WTC11 (cell line): ENCODE results near the gene PBRM1. TPM values are rescaled to one million over a fixed set of nuclear protein-coding genes. Genes with fewer than 3 reads are reported as not detected.
A peak's percentile ranks its signal among the peaks of the same experiment; 100 is the strongest.

Source experiments
- ATAC-seq: fragments of 200-7000 bp; cut with Tn5 transposase; 2 replicates; pipeline ENCODE4 v1.10.0; 2021; ENCODE audit warnings: mild to moderate bottlenecking, moderate library complexity
- CTCF ChIA-PET: fragments of 300-600 bp; sonication (Branson Sonifier 250); formaldehyde crosslinking; loops from one replicate; lab custom pipeline; 2021; ENCODE audit warnings: antibody characterized with exemption; lab: Charles Lee
- POLR2A ChIA-PET: fragments of 350-600 bp; sonication (Branson Sonifier 250); formaldehyde crosslinking; loops from one replicate; lab custom pipeline; 2021; ENCODE audit warnings: antibody characterized with exemption; lab: Charles Lee
- DNase-seq: peaks from one replicate; pipeline ENCODE4 v3.0.0; 2021; ENCODE audit warnings: low spot score
- H3K27ac Mint-ChIP-seq: 2 replicates; pipeline ENCODE4 v1.8.0; 2021; ENCODE audit warnings: mixed read lengths
- H3K27me3 Mint-ChIP-seq: 2 replicates; pipeline ENCODE4 v1.8.0; 2021; ENCODE audit warnings: low read depth, mild to moderate bottlenecking, moderate library complexity, mixed read lengths
- H3K36me3 Mint-ChIP-seq: 2 replicates; pipeline ENCODE4 v1.8.0; 2021; ENCODE audit warnings: mixed read lengths
- H3K4me1 Mint-ChIP-seq: 2 replicates; pipeline ENCODE4 v1.8.0; 2022; ENCODE audit warnings: mixed read lengths
- H3K4me3 Mint-ChIP-seq: 2 replicates; pipeline ENCODE4 v1.8.0; 2021; ENCODE audit warnings: mild to moderate bottlenecking, moderate library complexity, mixed read lengths
- H3K9me3 Mint-ChIP-seq: 2 replicates; pipeline ENCODE4 v1.8.0; 2021; ENCODE audit warnings: mixed read lengths
- GRHL2 ChIP-seq: fragments of 250-450 bp; sonication (Bioruptor Pico); IDR thresholded peaks from 2 replicates; pipeline ENCODE4 v1.8.0; 2022; ENCODE audit warnings: mild to moderate bottlenecking, moderate library complexity; ENCODE audit not compliant: insufficient replicate concordance, severe bottlenecking
- GTF2I ChIP-seq: fragments of 250-450 bp; sonication (Bioruptor Pico); conservative IDR thresholded peaks from 2 replicates; pipeline ENCODE4 v1.4.0; 2021; ENCODE audit warnings: mild to moderate bottlenecking
- NR3C1 ChIP-seq: sonication (generic); formaldehyde crosslinking; conservative IDR thresholded peaks from 2 replicates; pipeline ENCODE4 v1.8.1; 2023; ENCODE audit warnings: low read depth, mild to moderate bottlenecking, missing genetic modification reagents
- TCF7 ChIP-seq: sonication (generic); formaldehyde crosslinking; IDR thresholded peaks from 2 replicates; pipeline ENCODE4 v1.8.0; 2022; ENCODE audit warnings: mild to moderate bottlenecking, low read depth, missing genetic modification reagents, moderate library complexity
- TP53 ChIP-seq: sonication (generic); formaldehyde crosslinking; IDR thresholded peaks from 2 replicates; pipeline ENCODE4 v1.8.1; 2023; ENCODE audit warnings: mild to moderate bottlenecking, missing genetic modification reagents
- ZBTB21 ChIP-seq: sonication (generic); formaldehyde crosslinking; IDR thresholded peaks from 2 replicates; pipeline ENCODE4 v1.8.1; 2023; ENCODE audit warnings: mild to moderate bottlenecking, missing genetic modification reagents, borderline replicate concordance
- ZNF219 ChIP-seq: sonication (generic); formaldehyde crosslinking; IDR thresholded peaks from 2 replicates; pipeline ENCODE4 v1.8.0; 2023; ENCODE audit warnings: missing genetic modification reagents, mild to moderate bottlenecking, borderline replicate concordance
- ZNF232 ChIP-seq: sonication (generic); formaldehyde crosslinking; IDR thresholded peaks from 2 replicates; pipeline ENCODE4 v1.8.0; 2022; ENCODE audit warnings: mild to moderate bottlenecking, missing genetic modification reagents
- ZNF416 ChIP-seq: fragments of 250-450 bp; sonication (Bioruptor Pico); IDR thresholded peaks from 2 replicates; pipeline ENCODE4 v1.9.0; 2021; ENCODE audit warnings: mild to moderate bottlenecking, inconsistent platforms
- total RNA-seq: library from RNA; stranded (reverse); gene quantifications from 3 replicates; pipeline ENCODE4 v1.2.3, GENCODE V29; 2021
- TF ChIP-seq, protein P1 (sequence below): sonication (generic); formaldehyde crosslinking; conservative IDR thresholded peaks from 2 replicates; pipeline ENCODE4 v1.8.1; 2023; ENCODE audit warnings: mild to moderate bottlenecking, low read depth, missing genetic modification reagents, moderate library complexity
- TF ChIP-seq, protein P2 (sequence below): fragments of 250-450 bp; sonication (Bioruptor Pico); conservative IDR thresholded peaks from 2 replicates; pipeline ENCODE4 v1.9.0; 2021; ENCODE audit warnings: mild to moderate bottlenecking
- TF ChIP-seq, protein P3 (sequence below): fragments of 250-450 bp; sonication (Bioruptor Pico); IDR thresholded peaks from 2 replicates; pipeline ENCODE4 v1.8.0; 2021; ENCODE audit warnings: mild to moderate bottlenecking
- TF ChIP-seq, protein P4 (sequence below): fragments of 250-450 bp; sonication (Bioruptor Pico); IDR thresholded peaks from 2 replicates; pipeline ENCODE4 v1.9.0; 2021; ENCODE audit warnings: mild to moderate bottlenecking
- TF ChIP-seq, protein P5 (sequence below): sonication (generic); formaldehyde crosslinking; IDR thresholded peaks from 2 replicates; pipeline ENCODE4 v1.8.1; 2023; ENCODE audit warnings: mild to moderate bottlenecking, missing genetic modification reagents

Gene PBRM1
- total RNA-seq, 1 experiment from 2014 or later: 48.8 TPM

DNA sequence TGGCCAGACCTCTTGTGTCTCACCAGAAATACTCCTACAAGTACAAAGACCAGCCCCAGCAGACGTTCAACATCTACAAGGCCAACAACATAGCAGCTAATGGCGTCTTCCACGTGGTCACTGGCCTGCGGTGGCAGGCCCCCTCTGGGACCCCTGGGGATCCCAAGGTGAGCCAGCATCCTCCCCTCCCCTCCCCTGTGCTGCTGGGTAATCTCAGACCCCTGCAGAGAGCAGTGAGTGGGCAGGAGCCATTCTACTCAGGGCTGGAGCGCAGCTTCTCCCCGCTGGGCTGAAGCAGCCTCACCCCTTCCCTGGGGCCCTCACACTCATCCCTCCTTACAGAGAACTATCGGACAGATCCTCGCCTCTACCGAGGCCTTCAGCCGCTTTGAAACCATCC, 180.7 kb downstream of the PBRM1 start (continued):
- TF ChIP-seq, protein P1, sequence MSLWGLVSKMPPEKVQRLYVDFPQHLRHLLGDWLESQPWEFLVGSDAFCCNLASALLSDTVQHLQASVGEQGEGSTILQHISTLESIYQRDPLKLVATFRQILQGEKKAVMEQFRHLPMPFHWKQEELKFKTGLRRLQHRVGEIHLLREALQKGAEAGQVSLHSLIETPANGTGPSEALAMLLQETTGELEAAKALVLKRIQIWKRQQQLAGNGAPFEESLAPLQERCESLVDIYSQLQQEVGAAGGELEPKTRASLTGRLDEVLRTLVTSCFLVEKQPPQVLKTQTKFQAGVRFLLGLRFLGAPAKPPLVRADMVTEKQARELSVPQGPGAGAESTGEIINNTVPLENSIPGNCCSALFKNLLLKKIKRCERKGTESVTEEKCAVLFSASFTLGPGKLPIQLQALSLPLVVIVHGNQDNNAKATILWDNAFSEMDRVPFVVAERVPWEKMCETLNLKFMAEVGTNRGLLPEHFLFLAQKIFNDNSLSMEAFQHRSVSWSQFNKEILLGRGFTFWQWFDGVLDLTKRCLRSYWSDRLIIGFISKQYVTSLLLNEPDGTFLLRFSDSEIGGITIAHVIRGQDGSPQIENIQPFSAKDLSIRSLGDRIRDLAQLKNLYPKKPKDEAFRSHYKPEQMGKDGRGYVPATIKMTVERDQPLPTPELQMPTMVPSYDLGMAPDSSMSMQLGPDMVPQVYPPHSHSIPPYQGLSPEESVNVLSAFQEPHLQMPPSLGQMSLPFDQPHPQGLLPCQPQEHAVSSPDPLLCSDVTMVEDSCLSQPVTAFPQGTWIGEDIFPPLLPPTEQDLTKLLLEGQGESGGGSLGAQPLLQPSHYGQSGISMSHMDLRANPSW (CRISPR knock-in tag): no peak
- TF ChIP-seq, protein P2, sequence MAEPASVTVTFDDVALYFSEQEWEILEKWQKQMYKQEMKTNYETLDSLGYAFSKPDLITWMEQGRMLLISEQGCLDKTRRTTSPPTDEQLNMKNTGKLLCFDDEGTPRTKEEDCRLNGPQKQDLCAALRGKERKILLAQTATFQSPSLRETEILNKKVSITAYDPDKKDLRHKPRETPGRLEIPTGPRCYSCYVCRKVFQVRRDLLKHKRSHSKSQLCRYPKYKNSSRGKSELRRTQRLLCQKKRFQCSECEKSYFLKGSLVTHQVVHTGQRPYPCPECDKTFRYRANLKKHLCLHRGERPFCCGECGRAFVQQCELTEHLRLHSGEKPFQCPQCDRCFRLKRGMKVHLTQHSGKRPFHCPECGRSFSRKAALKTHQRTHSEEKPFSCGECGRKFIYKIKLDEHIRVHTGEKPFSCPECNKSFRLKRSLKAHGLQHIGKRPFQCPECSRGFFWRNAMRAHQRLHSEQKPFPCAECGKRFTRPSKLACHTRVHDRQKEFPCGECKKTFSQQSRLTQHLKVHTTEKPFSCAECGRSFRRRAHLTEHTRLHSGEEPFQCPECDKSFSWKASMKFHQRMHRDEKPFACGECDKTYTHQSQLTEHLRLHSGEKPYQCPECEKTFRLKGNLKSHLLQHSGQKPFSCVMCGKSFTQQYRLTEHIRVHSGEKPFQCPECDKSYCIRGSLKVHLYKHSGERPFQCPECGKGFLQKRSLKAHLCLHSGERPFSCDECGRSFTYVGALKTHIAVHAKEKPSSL (CRISPR knock-in tag): no peak
- TF ChIP-seq, protein P3, sequence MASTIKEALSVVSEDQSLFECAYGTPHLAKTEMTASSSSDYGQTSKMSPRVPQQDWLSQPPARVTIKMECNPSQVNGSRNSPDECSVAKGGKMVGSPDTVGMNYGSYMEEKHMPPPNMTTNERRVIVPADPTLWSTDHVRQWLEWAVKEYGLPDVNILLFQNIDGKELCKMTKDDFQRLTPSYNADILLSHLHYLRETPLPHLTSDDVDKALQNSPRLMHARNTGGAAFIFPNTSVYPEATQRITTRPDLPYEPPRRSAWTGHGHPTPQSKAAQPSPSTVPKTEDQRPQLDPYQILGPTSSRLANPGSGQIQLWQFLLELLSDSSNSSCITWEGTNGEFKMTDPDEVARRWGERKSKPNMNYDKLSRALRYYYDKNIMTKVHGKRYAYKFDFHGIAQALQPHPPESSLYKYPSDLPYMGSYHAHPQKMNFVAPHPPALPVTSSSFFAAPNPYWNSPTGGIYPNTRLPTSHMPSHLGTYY (CRISPR knock-in tag): no peak
- TF ChIP-seq ZBTB21 (CRISPR knock-in tag) (no peak), GRHL2 (no peak)

DNA sequence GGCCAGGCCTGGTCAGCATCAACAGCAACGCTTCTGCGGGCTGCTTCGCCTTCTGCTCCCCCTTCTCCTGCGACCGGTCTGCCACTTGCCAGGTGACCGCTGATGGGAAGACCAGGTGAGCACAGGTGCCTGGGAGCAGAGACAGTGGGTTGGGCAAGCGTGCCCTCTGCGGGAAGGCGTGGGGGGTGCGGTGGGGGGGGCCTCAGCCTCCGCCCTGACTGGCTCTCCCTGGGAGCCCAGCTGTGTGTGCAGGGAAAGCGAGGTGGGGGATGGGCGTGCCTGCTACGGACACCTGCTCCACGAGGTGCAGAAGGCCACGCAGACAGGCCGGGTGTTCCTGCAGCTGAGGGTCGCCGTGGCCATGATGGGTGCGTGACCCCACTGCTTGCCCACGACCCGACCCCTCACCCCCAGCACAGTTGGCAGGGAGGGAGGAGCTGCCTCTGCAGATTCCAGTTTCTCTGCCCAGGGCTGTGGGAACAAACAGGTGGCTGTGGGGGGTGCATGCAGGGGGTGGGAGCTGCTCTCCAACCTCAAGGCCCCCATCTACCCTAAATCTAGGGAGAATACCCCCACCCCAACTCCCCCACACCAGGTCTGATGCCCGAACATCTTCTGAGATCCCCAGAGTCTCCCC, 181.8 kb downstream of the PBRM1 start:
- ChIA-PET POLR2A (no interaction called here), CTCF (interaction anchor here (1.0 kb wide), 1 partner anchor 119 kb away, joined by 4 read pairs; no protein-coding TSS in a partner anchor)
- H3K27ac Mint-ChIP-seq: no peak overlapping the region
- peaks cover 2% of the 10 kb centered on the region; the same call in 1 of the 2 replicates for H3K4me1 Mint-ChIP-seq
- H3K36me3 Mint-ChIP-seq: no peaks in the 10 kb centered on the region
- H3K27me3 Mint-ChIP-seq: no peaks in the 10 kb centered on the region; the same call in 1 of the 2 replicates
- no peaks in the 10 kb centered on the region for H3K9me3 Mint-ChIP-seq
- H3K4me3 Mint-ChIP-seq: no peak overlapping the region
- peak; percentile 34 for DNase-seq
- ATAC-seq: peak; percentile 11; the same call in 1 of the 2 replicates
- TF ChIP-seq, protein P4, sequence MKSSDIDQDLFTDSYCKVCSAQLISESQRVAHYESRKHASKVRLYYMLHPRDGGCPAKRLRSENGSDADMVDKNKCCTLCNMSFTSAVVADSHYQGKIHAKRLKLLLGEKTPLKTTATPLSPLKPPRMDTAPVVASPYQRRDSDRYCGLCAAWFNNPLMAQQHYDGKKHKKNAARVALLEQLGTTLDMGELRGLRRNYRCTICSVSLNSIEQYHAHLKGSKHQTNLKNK (CRISPR knock-in tag): no peak
- TF ChIP-seq, protein P5, sequence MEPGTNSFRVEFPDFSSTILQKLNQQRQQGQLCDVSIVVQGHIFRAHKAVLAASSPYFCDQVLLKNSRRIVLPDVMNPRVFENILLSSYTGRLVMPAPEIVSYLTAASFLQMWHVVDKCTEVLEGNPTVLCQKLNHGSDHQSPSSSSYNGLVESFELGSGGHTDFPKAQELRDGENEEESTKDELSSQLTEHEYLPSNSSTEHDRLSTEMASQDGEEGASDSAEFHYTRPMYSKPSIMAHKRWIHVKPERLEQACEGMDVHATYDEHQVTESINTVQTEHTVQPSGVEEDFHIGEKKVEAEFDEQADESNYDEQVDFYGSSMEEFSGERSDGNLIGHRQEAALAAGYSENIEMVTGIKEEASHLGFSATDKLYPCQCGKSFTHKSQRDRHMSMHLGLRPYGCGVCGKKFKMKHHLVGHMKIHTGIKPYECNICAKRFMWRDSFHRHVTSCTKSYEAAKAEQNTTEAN (CRISPR knock-in tag): no peak
- TF ChIP-seq ZNF219 (CRISPR knock-in tag) (no peak), TCF7 (CRISPR knock-in tag) (no peak), ZNF232 (CRISPR knock-in tag) (no peak), GTF2I (CRISPR knock-in tag) (no peak), TP53 (CRISPR knock-in tag) (no peak), NR3C1 (no peak)

DNA sequence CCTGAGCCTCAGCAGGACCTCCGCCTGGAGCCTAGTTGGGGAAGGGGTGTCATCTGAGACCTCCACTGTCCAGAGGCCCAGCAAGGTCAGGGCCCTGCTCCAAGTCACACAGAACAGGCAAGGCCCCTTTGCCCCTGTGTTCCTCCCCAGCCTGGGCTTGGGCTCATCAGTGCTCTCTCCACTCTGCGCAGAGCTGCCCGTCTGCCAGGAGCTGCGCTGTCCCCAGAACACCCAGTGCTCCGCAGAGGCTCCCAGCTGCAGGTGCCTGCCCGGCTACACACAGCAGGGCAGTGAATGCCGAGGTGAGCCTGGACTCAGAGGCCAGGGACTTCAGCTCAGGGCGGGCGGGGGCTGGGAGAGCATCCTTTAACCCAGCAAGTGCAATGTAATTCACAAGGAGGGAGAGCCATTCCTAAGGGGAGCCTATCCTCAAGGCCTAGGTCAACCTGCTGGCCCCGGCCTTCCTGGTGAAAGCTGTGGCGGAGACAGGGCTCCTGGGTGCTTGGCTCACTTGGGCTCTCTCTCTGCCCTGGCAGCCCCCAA, 182.8 kb downstream of the PBRM1 start:
- DNase-seq: no peak
- ChIA-PET CTCF (interaction anchor here (0.5 to 1.6 kb wide), 3 partner anchors 9 to 118 kb away, joined by 3 to 5 read pairs (median 4); no protein-coding TSS in a partner anchor), POLR2A (no interaction called here)
- no peaks in the 10 kb centered on the region for H3K9me3 Mint-ChIP-seq
- H3K27ac Mint-ChIP-seq: no peak overlapping the region
- TF ChIP-seq GTF2I (CRISPR knock-in tag) (no peak), ZNF416 (CRISPR knock-in tag) (no peak)
- H3K27me3 Mint-ChIP-seq: no peaks in the 10 kb centered on the region; the same call in 1 of the 2 replicates
- H3K36me3 Mint-ChIP-seq: no peaks in the 10 kb centered on the region
- H3K4me3 Mint-ChIP-seq: no peak overlapping the region
- ATAC-seq: peak; percentile 14; the same call in 1 of the 2 replicates
- peaks cover 2% of the 10 kb centered on the region; the same call in 1 of the 2 replicates for H3K4me1 Mint-ChIP-seq
